Dermis microvascular lymphatic vessel endothelial cell (primary cell): ENCODE data around the gene FRYL. TPM values are rescaled to one million over a fixed set of nuclear protein-coding genes. Genes with fewer than 3 reads are reported as not detected.

Experiments
- total RNA-seq: library from RNA; depleted of rRNA; stranded (reverse); fragments of >200 nt; gene quantifications from 2 replicates; pipeline ENCODE4 v1.2.1, GENCODE V29; 2014

Gene FRYL
- total RNA-seq, 1 donor from 2014 or later: 57.4 TPM

Other genes with a start within 250 kb of the FRYL start
- 51.5 and 60.3 TPM in 2 replicates for gene OCIAD1, start 50.8 kb upstream of the FRYL start, total RNA-seq
- 61.4 and 85.2 TPM in 2 replicates for gene OCIAD2, start 126.5 kb upstream of the FRYL start, total RNA-seq
- gene CWH43, start 206.0 kb upstream of the FRYL start, total RNA-seq: not detected in 2 replicates